Measurements from ENCODE around the gene SPECC1. TPM values are rescaled to one million over a fixed set of nuclear protein-coding genes. Genes with fewer than 3 reads are reported as not detected.

The SPECC1 gene
- total RNA-seq, 1 donor from 2014 or later: 13.6 TPM

- H3K4me3 ChIP-seq (ENCODE audit: low read length in 3 of 3): no peak overlapping the region
- H3K36me3 ChIP-seq (ENCODE audit: control insufficient read depth in 3 of 3, insufficient read depth in 3 of 3, low read length in 3 of 3): no peaks in the 10 kb centered on the region
- H3K9me3 ChIP-seq (ENCODE audit: control insufficient read depth in 3 of 3, low read length in 3 of 3): no peaks in the 10 kb centered on the region
- H3K9ac ChIP-seq (ENCODE audit: low read depth in 1 of 3, low read length in 3 of 3): no peak overlapping the region
- no peak overlapping the region for H3K27ac ChIP-seq (ENCODE audit: low read depth, low read length)
- no peaks in the 10 kb centered on the region for H3K27me3 ChIP-seq (ENCODE audit: control insufficient read depth in 3 of 3, insufficient read depth in 3 of 3, low read length in 3 of 3)
- H3K4me1 ChIP-seq (ENCODE audit: control insufficient read depth in 3 of 3, insufficient read depth in 3 of 3, low read length in 3 of 3): no peaks in the 10 kb centered on the region
These were observed 191.8 kb downstream of the SPECC1 start for GRCh38 chr17:20200865-20201458.

- Histone ChIP-seq H3K4me1 (ENCODE audit: control insufficient read depth in 3 of 3, insufficient read depth in 3 of 3, low read length in 3 of 3) (no peaks in the 10 kb centered on the region), H3K36me3 (ENCODE audit: control insufficient read depth in 3 of 3, insufficient read depth in 3 of 3, low read length in 3 of 3) (no peaks in the 10 kb centered on the region), H3K27me3 (ENCODE audit: control insufficient read depth in 3 of 3, insufficient read depth in 3 of 3, low read length in 3 of 3) (no peaks in the 10 kb centered on the region), H3K9me3 (ENCODE audit: control insufficient read depth in 3 of 3, low read length in 3 of 3) (no peaks in the 10 kb centered on the region), H3K27ac (ENCODE audit: low read depth, low read length) (no peak overlapping the region), H3K4me3 (ENCODE audit: low read length in 3 of 3) (no peak overlapping the region), H3K9ac (ENCODE audit: low read depth in 1 of 3, low read length in 3 of 3) (no peak overlapping the region)
These were observed 193.0 kb downstream of the SPECC1 start for GRCh38 chr17:20202141-20202621.

GRCh38 chr17:20203018-20203417 is 193.9 kb downstream of the SPECC1 start:
- Histone ChIP-seq H3K27me3 (ENCODE audit: control insufficient read depth in 3 of 3, insufficient read depth in 3 of 3, low read length in 3 of 3) (no peaks in the 10 kb centered on the region), H3K9me3 (ENCODE audit: control insufficient read depth in 3 of 3, low read length in 3 of 3) (no peaks in the 10 kb centered on the region), H3K4me1 (ENCODE audit: control insufficient read depth in 3 of 3, insufficient read depth in 3 of 3, low read length in 3 of 3) (no peaks in the 10 kb centered on the region), H3K4me3 (ENCODE audit: low read length in 3 of 3) (no peak overlapping the region), H3K9ac (ENCODE audit: low read depth in 1 of 3, low read length in 3 of 3) (no peak overlapping the region), H3K36me3 (ENCODE audit: control insufficient read depth in 3 of 3, insufficient read depth in 3 of 3, low read length in 3 of 3) (no peaks in the 10 kb centered on the region), H3K27ac (ENCODE audit: low read depth, low read length) (no peak overlapping the region)

- Histone ChIP-seq H3K9me3 (ENCODE audit: control insufficient read depth in 3 of 3, low read length in 3 of 3) (no peaks in the 10 kb centered on the region), H3K36me3 (ENCODE audit: control insufficient read depth in 3 of 3, insufficient read depth in 3 of 3, low read length in 3 of 3) (no peaks in the 10 kb centered on the region), H3K27me3 (ENCODE audit: control insufficient read depth in 3 of 3, insufficient read depth in 3 of 3, low read length in 3 of 3) (no peaks in the 10 kb centered on the region), H3K9ac (ENCODE audit: low read depth in 1 of 3, low read length in 3 of 3) (no peak overlapping the region), H3K4me3 (ENCODE audit: low read length in 3 of 3) (no peak overlapping the region), H3K27ac (ENCODE audit: low read depth, low read length) (no peak overlapping the region), H3K4me1 (ENCODE audit: control insufficient read depth in 3 of 3, insufficient read depth in 3 of 3, low read length in 3 of 3) (no peaks in the 10 kb centered on the region)
These were observed 194.7 kb downstream of the SPECC1 start for GRCh38 chr17:20203761-20204263.

- Histone ChIP-seq H3K36me3 (ENCODE audit: control insufficient read depth in 3 of 3, insufficient read depth in 3 of 3, low read length in 3 of 3) (no peaks in the 10 kb centered on the region), H3K27ac (ENCODE audit: low read depth, low read length) (no peak overlapping the region), H3K9ac (ENCODE audit: low read depth in 1 of 3, low read length in 3 of 3) (no peak overlapping the region), H3K9me3 (ENCODE audit: control insufficient read depth in 3 of 3, low read length in 3 of 3) (no peaks in the 10 kb centered on the region), H3K27me3 (ENCODE audit: control insufficient read depth in 3 of 3, insufficient read depth in 3 of 3, low read length in 3 of 3) (no peaks in the 10 kb centered on the region), H3K4me1 (ENCODE audit: control insufficient read depth in 3 of 3, insufficient read depth in 3 of 3, low read length in 3 of 3) (no peaks in the 10 kb centered on the region), H3K4me3 (ENCODE audit: low read length in 3 of 3) (no peak overlapping the region)
These were observed 196.4 kb downstream of the SPECC1 start for GRCh38 chr17:20205609-20206008.

- Histone ChIP-seq H3K4me1 (ENCODE audit: control insufficient read depth in 3 of 3, insufficient read depth in 3 of 3, low read length in 3 of 3) (no peaks in the 10 kb centered on the region), H3K4me3 (ENCODE audit: low read length in 3 of 3) (no peak overlapping the region), H3K27ac (ENCODE audit: low read depth, low read length) (no peak overlapping the region), H3K9ac (ENCODE audit: low read depth in 1 of 3, low read length in 3 of 3) (no peak overlapping the region), H3K36me3 (ENCODE audit: control insufficient read depth in 3 of 3, insufficient read depth in 3 of 3, low read length in 3 of 3) (no peaks in the 10 kb centered on the region), H3K27me3 (ENCODE audit: control insufficient read depth in 3 of 3, insufficient read depth in 3 of 3, low read length in 3 of 3) (no peaks in the 10 kb centered on the region), H3K9me3 (ENCODE audit: control insufficient read depth in 3 of 3, low read length in 3 of 3) (no peaks in the 10 kb centered on the region)
These were observed 196.9 kb downstream of the SPECC1 start for GRCh38 chr17:20206068-20206467.

- H3K9ac ChIP-seq (ENCODE audit: low read depth in 1 of 3, low read length in 3 of 3): no peak overlapping the region
- H3K27me3 ChIP-seq (ENCODE audit: control insufficient read depth in 3 of 3, insufficient read depth in 3 of 3, low read length in 3 of 3): no peaks in the 10 kb centered on the region
- H3K9me3 ChIP-seq (ENCODE audit: control insufficient read depth in 3 of 3, low read length in 3 of 3): no peaks in the 10 kb centered on the region
- H3K27ac ChIP-seq (ENCODE audit: low read depth, low read length): no peak overlapping the region
- no peaks in the 10 kb centered on the region for H3K4me1 ChIP-seq (ENCODE audit: control insufficient read depth in 3 of 3, insufficient read depth in 3 of 3, low read length in 3 of 3)
- H3K36me3 ChIP-seq (ENCODE audit: control insufficient read depth in 3 of 3, insufficient read depth in 3 of 3, low read length in 3 of 3): no peaks in the 10 kb centered on the region
- no peak overlapping the region for H3K4me3 ChIP-seq (ENCODE audit: low read length in 3 of 3)
These were observed 197.4 kb downstream of the SPECC1 start for GRCh38 chr17:20206591-20206990.

GRCh38 chr17:20207262-20207985 is 198.3 kb downstream of the SPECC1 start:
- no peak overlapping the region for H3K4me3 ChIP-seq (ENCODE audit: low read length in 3 of 3)
- H3K36me3 ChIP-seq (ENCODE audit: control insufficient read depth in 3 of 3, insufficient read depth in 3 of 3, low read length in 3 of 3): peaks cover 0 to 2% (median 0%) of the 10 kb centered on the region in 3 donors
- H3K9me3 ChIP-seq (ENCODE audit: control insufficient read depth in 3 of 3, low read length in 3 of 3): no peaks in the 10 kb centered on the region
- H3K9ac ChIP-seq (ENCODE audit: low read depth in 1 of 3, low read length in 3 of 3): no peak overlapping the region
- no peak overlapping the region for H3K27ac ChIP-seq (ENCODE audit: low read depth, low read length)
- no peaks in the 10 kb centered on the region for H3K4me1 ChIP-seq (ENCODE audit: control insufficient read depth in 3 of 3, insufficient read depth in 3 of 3, low read length in 3 of 3)
- H3K27me3 ChIP-seq (ENCODE audit: control insufficient read depth in 3 of 3, insufficient read depth in 3 of 3, low read length in 3 of 3): no peaks in the 10 kb centered on the region

GRCh38 chr17:20208717-20209116 is 199.6 kb downstream of the SPECC1 start:
- no peak overlapping the region for H3K27ac ChIP-seq (ENCODE audit: low read depth, low read length)
- peaks cover 0 to 2% (median 0%) of the 10 kb centered on the region in 3 donors for H3K36me3 ChIP-seq (ENCODE audit: control insufficient read depth in 3 of 3, insufficient read depth in 3 of 3, low read length in 3 of 3)
- H3K4me3 ChIP-seq (ENCODE audit: low read length in 3 of 3): no peak overlapping the region
- no peaks in the 10 kb centered on the region for H3K9me3 ChIP-seq (ENCODE audit: control insufficient read depth in 3 of 3, low read length in 3 of 3)
- H3K27me3 ChIP-seq (ENCODE audit: control insufficient read depth in 3 of 3, insufficient read depth in 3 of 3, low read length in 3 of 3): no peaks in the 10 kb centered on the region
- no peak overlapping the region for H3K9ac ChIP-seq (ENCODE audit: low read depth in 1 of 3, low read length in 3 of 3)
- H3K4me1 ChIP-seq (ENCODE audit: control insufficient read depth in 3 of 3, insufficient read depth in 3 of 3, low read length in 3 of 3): no peaks in the 10 kb centered on the region

- peaks cover 0 to 2% (median 0%) of the 10 kb centered on the region in 3 donors for H3K36me3 ChIP-seq (ENCODE audit: control insufficient read depth in 3 of 3, insufficient read depth in 3 of 3, low read length in 3 of 3)
- H3K27ac ChIP-seq (ENCODE audit: low read depth, low read length): no peak overlapping the region
- H3K4me3 ChIP-seq (ENCODE audit: low read length in 3 of 3): no peak overlapping the region
- H3K4me1 ChIP-seq (ENCODE audit: control insufficient read depth in 3 of 3, insufficient read depth in 3 of 3, low read length in 3 of 3): no peaks in the 10 kb centered on the region
- no peak overlapping the region for H3K9ac ChIP-seq (ENCODE audit: low read depth in 1 of 3, low read length in 3 of 3)
- H3K9me3 ChIP-seq (ENCODE audit: control insufficient read depth in 3 of 3, low read length in 3 of 3): no peaks in the 10 kb centered on the region
- H3K27me3 ChIP-seq (ENCODE audit: control insufficient read depth in 3 of 3, insufficient read depth in 3 of 3, low read length in 3 of 3): no peaks in the 10 kb centered on the region
These were observed 201.0 kb downstream of the SPECC1 start for GRCh38 chr17:20210180-20210579.

All from skeletal muscle tissue (tissue), 4 donors.